GM21367 (cell line): ENCODE results near the gene AK5.
"Not testable (repeated sequence)": the region's sequence is repeated elsewhere in the genome, so short reads cannot be mapped to it uniquely, and the experiment has no call there.

Experiments used
- ATAC-seq: cut with Tn5 transposase; IDR thresholded peaks from one replicate; pipeline ENCODE4 v1.9.1; 2021; ENCODE audit not compliant: unreplicated experiment

Gene AK5

GRCh38 chr1:77494026-77494425, 212.2 kb downstream of the AK5 start:
- no peak for ATAC-seq

- ATAC-seq: no peak
Measured at GRCh38 chr1:77498918-77499317, 217.1 kb downstream of the AK5 start.

GRCh38 chr1:77499466-77499865, 217.6 kb downstream of the AK5 start:
- no peak for ATAC-seq

GRCh38 chr1:77504986-77505385, 223.2 kb downstream of the AK5 start:
- ATAC-seq: peak; percentile 60

- no peak for ATAC-seq
Measured at GRCh38 chr1:77506771-77507170, 225.0 kb downstream of the AK5 start.

GRCh38 chr1:77509051-77509492, 227.3 kb downstream of the AK5 start:
- ATAC-seq: no peak

GRCh38 chr1:77509898-77510297, 228.1 kb downstream of the AK5 start:
- ATAC-seq: no peak

GRCh38 chr1:77511440-77511840, 229.6 kb downstream of the AK5 start:
- ATAC-seq: no peak

- ATAC-seq: not testable (repeated sequence)
Measured at GRCh38 chr1:77512650-77513049, 230.8 kb downstream of the AK5 start.

GRCh38 chr1:77513839-77514763, 232.3 kb downstream of the AK5 start:
- ATAC-seq: no peak

GRCh38 chr1:77514921-77515776, 233.3 kb downstream of the AK5 start:
- ATAC-seq: no peak

- no peak for ATAC-seq
Measured at GRCh38 chr1:77516106-77516505, 234.3 kb downstream of the AK5 start.

GRCh38 chr1:77524038-77524437, 242.2 kb downstream of the AK5 start:
- ATAC-seq: no peak

GRCh38 chr1:77531149-77531548, 249.3 kb downstream of the AK5 start:
- ATAC-seq: not testable (repeated sequence)

GRCh38 chr1:77531596-77532280, 249.9 kb downstream of the AK5 start:
- ATAC-seq: not testable (repeated sequence)

GRCh38 chr1:77532641-77533040, 250.8 kb downstream of the AK5 start:
- ATAC-seq: no peak

- ATAC-seq: no peak
Measured at GRCh38 chr1:77533660-77534305, 252.0 kb downstream of the AK5 start.

GRCh38 chr1:77534456-77534855, 252.6 kb downstream of the AK5 start:
- ATAC-seq: no peak

- no peak for ATAC-seq
Measured at GRCh38 chr1:77536813-77537212, 255.0 kb downstream of the AK5 start.

GRCh38 chr1:77538956-77539518, 257.2 kb downstream of the AK5 start:
- no peak for ATAC-seq
